HCT116 (cell line): ENCODE measurements around the gene KRTAP3-3. TPM values are rescaled to one million over a fixed set of nuclear protein-coding genes. Genes with fewer than 3 reads are reported as not detected.
"Not testable (repeated sequence)": the region's sequence is repeated elsewhere in the genome, so short reads cannot be mapped to it uniquely, and the experiment has no call there.

Experiments used
- ATAC-seq: fragments of 200-7000 bp; cut with Tn5 transposase; 2 replicates; pipeline ENCODE4 v1.9.1; 2020; ENCODE audit warnings: mild to moderate bottlenecking, moderate library complexity
- BruUV-seq: library from RNA; stranded (reverse); fragments of 400-500 nt; replicated peaks from 2 replicates; lab custom pipeline; 2021; lab: Mats Ljungman, UMichigan
- CTCF ChIA-PET: fragments of 300-600 bp; sonication (Branson Sonifier 250); formaldehyde crosslinking; loops from one replicate; lab custom pipeline; 2021; ENCODE audit warnings: antibody characterized with exemption; lab: Charles Lee
- POLR2A ChIA-PET: fragments of 300-600, 350-600 bp; sonication (Branson Sonifier 250); formaldehyde crosslinking; loops from one replicate; lab custom pipeline; 2021; ENCODE audit warnings: antibody characterized with exemption; lab: Charles Lee
- RAD21 ChIA-PET, 2 experiments: fragments of 300-600 bp; sonication (Branson Sonifier 250); formaldehyde crosslinking; loops; one replicate each; lab custom pipeline; 2023; ENCODE audit warnings: low total read pairs in 2 of 2; ENCODE audit not compliant: uncharacterized antibody in 2 of 2, unreplicated experiment in 2 of 2, low non-redundant PET in 1 of 2; lab: Charles Lee
- DNase-seq: peaks from one replicate; pipeline ENCODE4 v3.0.0-alpha.2; 2010; ENCODE audit warnings: low read depth, low spot score
- H2AFZ ChIP-seq: fragments of 200-600 bp; shearing (Covaris generic), sonication (generic); 2 replicates; pipeline ENCODE4 v1.6.1; 2017; ENCODE audit warnings: low read depth, mixed run types, mixed read lengths, antibody characterized with exemption, low read length; ENCODE audit not compliant: poor library complexity, severe bottlenecking
- H3K27ac ChIP-seq: 2 replicates; pipeline ENCODE4 v1.5.1; 2012; ENCODE audit warnings: low read depth, low read length
- H3K27me3 ChIP-seq: fragments of 200-600 bp; sonication (generic); 2 replicates; pipeline ENCODE4 v1.6.1; 2016; ENCODE audit warnings: mixed run types, low read length, mixed read lengths; ENCODE audit not compliant: insufficient read depth
- H3K36me3 ChIP-seq, 2 experiments: fragments of 200-500 bp in 1 of 2; fragments of 200-600 bp in 1 of 2; sonication (Bioruptor generic) in 1 of 2; sonication (generic) in 1 of 2; 2 replicates each; pipeline versions ENCODE4 v1.5.1 to v1.6.1; 2014 to 2016; ENCODE audit warnings: low read length in 2 of 2, inconsistent platforms in 1 of 2, mixed read lengths in 1 of 2, mixed run types in 1 of 2; ENCODE audit not compliant: insufficient read depth in 2 of 2, control insufficient read depth in 1 of 2
- H3K4me1 ChIP-seq, 2 experiments: fragments of 200-600 bp in 1 of 2; sonication (generic) in 1 of 2; 2 replicates each; pipeline versions ENCODE4 v1.5.1 to v1.6.1; 2012 to 2017; ENCODE audit warnings: low read length in 2 of 2, inconsistent platforms in 1 of 2, mild to moderate bottlenecking in 1 of 2, mixed read lengths in 1 of 2, mixed run types in 1 of 2, moderate library complexity in 1 of 2; ENCODE audit not compliant: insufficient read depth in 2 of 2, control insufficient read depth in 1 of 2
- H3K4me2 ChIP-seq: fragments of 200-600 bp; sonication (generic); 2 replicates; pipeline ENCODE4 v1.6.1; 2017; ENCODE audit warnings: mixed run types, low read length, mixed read lengths
- H3K4me3 ChIP-seq, 2 experiments: fragments of 200-600 bp in 1 of 2; sonication (generic) in 1 of 2; replicated peaks in 1 of 2; 2 replicates each; pipeline ENCODE4 v1.5.1; 2011 to 2016; ENCODE audit warnings: low read length in 2 of 2, control low read depth in 1 of 2, low read depth in 1 of 2, mild to moderate bottlenecking in 1 of 2, mixed read lengths in 1 of 2, mixed run types in 1 of 2
- H3K79me2 ChIP-seq: fragments of 200-600 bp; sonication (generic); 2 replicates; pipeline ENCODE4 v1.6.1; 2017; ENCODE audit warnings: mild to moderate bottlenecking, mixed run types, low read length, moderate library complexity, mixed read lengths; ENCODE audit not compliant: insufficient read depth
- H3K9ac ChIP-seq: fragments of 200-600 bp; sonication (generic); 2 replicates; pipeline ENCODE4 v1.6.1; 2016; ENCODE audit warnings: low read length, mixed read lengths
- H3K9me2 ChIP-seq: fragments of 200-600 bp; sonication (generic), shearing (Covaris generic); 2 replicates; pipeline ENCODE4 v1.6.1; 2017; ENCODE audit warnings: mixed run types, mild to moderate bottlenecking, moderate library complexity; ENCODE audit not compliant: insufficient read depth
- H3K9me3 ChIP-seq, 2 experiments: fragments of 200-500 bp in 1 of 2; fragments of 200-600 bp in 1 of 2; sonication (Bioruptor generic) in 1 of 2; sonication (generic) in 1 of 2; 2 replicates each; pipeline ENCODE4 v1.6.1; 2014 to 2017; ENCODE audit warnings: low read length in 2 of 2, mixed read lengths in 2 of 2, inconsistent platforms in 1 of 2, low read depth in 1 of 2, mild to moderate bottlenecking in 1 of 2, mixed run types in 1 of 2, moderate library complexity in 1 of 2; ENCODE audit not compliant: control insufficient read depth in 1 of 2, insufficient read depth in 1 of 2
- H4K20me1 ChIP-seq: fragments of 200-600 bp; sonication (generic), shearing (Covaris generic); 2 replicates; pipeline ENCODE4 v1.6.1; 2017; ENCODE audit warnings: mixed run types, mild to moderate bottlenecking, moderate library complexity; ENCODE audit not compliant: insufficient read depth
- CBX3 ChIP-seq: IDR thresholded peaks from 2 replicates; pipeline ENCODE4 v1.6.1; 2012; ENCODE audit warnings: low read depth
- EGR1 ChIP-seq: IDR thresholded peaks from 2 replicates; pipeline ENCODE4 v1.6.1; 2012; ENCODE audit warnings: low read depth
- EZH2 ChIP-seq: fragments of 200-600 bp; sonication (generic); IDR thresholded peaks from 2 replicates; pipeline ENCODE4 v1.6.1; 2017; ENCODE audit warnings: antibody characterized with exemption, mixed run types
- FOSL1 ChIP-seq: IDR thresholded peaks from 2 replicates; pipeline ENCODE4 v1.6.1; 2012; ENCODE audit warnings: low read depth
- JUND ChIP-seq: IDR thresholded peaks from 2 replicates; pipeline ENCODE4 v1.6.1; 2012
- POLR2A ChIP-seq: IDR thresholded peaks from 2 replicates; pipeline ENCODE4 v1.7.0; 2011; ENCODE audit warnings: borderline replicate concordance; ENCODE audit not compliant: insufficient read depth, insufficient read length; ENCODE audit errors: extremely low read depth
- POLR2AphosphoS5 ChIP-seq: IDR thresholded peaks from 2 replicates; pipeline ENCODE4 v1.6.1; 2011; ENCODE audit warnings: mild to moderate bottlenecking, low read depth, low read length, moderate library complexity
- ZNF274 ChIP-seq: fragments of 200-500 bp; sonication (Bioruptor generic); IDR thresholded peaks from 2 replicates; pipeline ENCODE4 v1.6.1; 2014; ENCODE audit warnings: mild to moderate bottlenecking, low read depth, low read length, inconsistent platforms
- intact Hi-C: fragments of 100-400 bp; cut with micrococcal nuclease; formaldehyde crosslinking; loops from 2 replicates; pipeline ENCODE4 v1.10.0; 2022
- total RNA-seq: library from RNA; stranded (reverse); gene quantifications from one replicate; pipeline ENCODE4 v1.2.1, GENCODE V29; 2021; ENCODE audit not compliant: unreplicated experiment
- TF ChIP-seq, protein P1 (sequence below), 3 experiments: fragments of 200-600 bp in 1 of 3; sonication (generic) in 1 of 3; IDR thresholded peaks in 2 of 3; conservative IDR thresholded peaks in 1 of 3; 2 replicates each; pipeline ENCODE4 v1.5.1; 2012 to 2017; ENCODE audit warnings: low read depth in 2 of 3, low read length in 2 of 3, antibody characterized with exemption in 1 of 3, borderline replicate concordance in 1 of 3, control low read depth in 1 of 3, mild to moderate bottlenecking in 1 of 3, mixed read lengths in 1 of 3, mixed run types in 1 of 3, moderate library complexity in 1 of 3; ENCODE audit not compliant: insufficient read depth in 1 of 3

The KRTAP3-3 gene
- total RNA-seq, 1 experiment from 2014 or later: not detected

GRCh38 chr17:41001795-41002194 is 7.8 kb upstream of the KRTAP3-3 start (continued):
- TF ChIP-seq, protein P1, sequence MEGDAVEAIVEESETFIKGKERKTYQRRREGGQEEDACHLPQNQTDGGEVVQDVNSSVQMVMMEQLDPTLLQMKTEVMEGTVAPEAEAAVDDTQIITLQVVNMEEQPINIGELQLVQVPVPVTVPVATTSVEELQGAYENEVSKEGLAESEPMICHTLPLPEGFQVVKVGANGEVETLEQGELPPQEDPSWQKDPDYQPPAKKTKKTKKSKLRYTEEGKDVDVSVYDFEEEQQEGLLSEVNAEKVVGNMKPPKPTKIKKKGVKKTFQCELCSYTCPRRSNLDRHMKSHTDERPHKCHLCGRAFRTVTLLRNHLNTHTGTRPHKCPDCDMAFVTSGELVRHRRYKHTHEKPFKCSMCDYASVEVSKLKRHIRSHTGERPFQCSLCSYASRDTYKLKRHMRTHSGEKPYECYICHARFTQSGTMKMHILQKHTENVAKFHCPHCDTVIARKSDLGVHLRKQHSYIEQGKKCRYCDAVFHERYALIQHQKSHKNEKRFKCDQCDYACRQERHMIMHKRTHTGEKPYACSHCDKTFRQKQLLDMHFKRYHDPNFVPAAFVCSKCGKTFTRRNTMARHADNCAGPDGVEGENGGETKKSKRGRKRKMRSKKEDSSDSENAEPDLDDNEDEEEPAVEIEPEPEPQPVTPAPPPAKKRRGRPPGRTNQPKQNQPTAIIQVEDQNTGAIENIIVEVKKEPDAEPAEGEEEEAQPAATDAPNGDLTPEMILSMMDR (IDR thresholded peaks at IDR 0.05 in 2 of 3, conservative IDR thresholded peaks at IDR 0.05 in 1 of 3; ENCODE audit: borderline replicate concordance in 1 of 3, insufficient read depth in 1 of 3, low read depth in 2 of 3, low read length in 2 of 3): no peak
- TF ChIP-seq CBX3 (no peak), ZNF274 (no peak), JUND (no peak), POLR2AphosphoS5 (no peak)

DNA sequence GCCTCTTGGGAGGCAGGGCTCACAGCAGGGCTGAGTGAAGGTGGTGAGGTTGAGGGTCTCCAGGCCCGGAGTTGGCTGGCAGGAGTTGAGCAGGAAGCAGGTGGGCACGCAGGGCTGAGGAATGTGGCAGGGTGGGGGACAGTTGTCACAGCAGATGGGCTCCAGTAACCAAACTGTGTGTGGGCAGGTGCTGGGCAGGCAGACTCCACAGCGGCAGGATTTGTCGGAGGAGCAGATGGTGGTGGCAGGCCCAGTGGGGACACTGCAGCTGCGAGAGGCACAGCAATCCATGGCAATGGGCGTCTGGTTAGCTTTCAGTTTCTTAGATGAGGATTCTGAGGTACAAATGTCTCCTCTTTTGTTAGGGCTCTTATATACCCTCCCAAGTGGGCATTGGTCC is 5.6 kb upstream of the KRTAP3-3 start, which contains the start of gene KRTAP3-2:
Gene KRTAP3-2, minus strand, starts transcription at position 344 of the 400 bp plus-strand sequence. Its CDS starts 53 bp downstream, at position 291.
- H3K79me2 ChIP-seq, H3K27me3 ChIP-seq, H3K9ac ChIP-seq, H3K36me3 ChIP-seq, H3K4me3 ChIP-seq, H3K9me2 ChIP-seq, RAD21 ChIA-PET, POLR2A ChIA-PET, CTCF ChIA-PET, H3K27ac ChIP-seq, H4K20me1 ChIP-seq, ATAC-seq, H3K4me2 ChIP-seq, intact Hi-C loops, H2AFZ ChIP-seq, DNase-seq, H3K9me3 ChIP-seq, BruUV-seq: not testable (repeated sequence)
- peaks cover 5 to 14% of the 10 kb centered on the region in 2 experiments for H3K4me1 ChIP-seq

DNA sequence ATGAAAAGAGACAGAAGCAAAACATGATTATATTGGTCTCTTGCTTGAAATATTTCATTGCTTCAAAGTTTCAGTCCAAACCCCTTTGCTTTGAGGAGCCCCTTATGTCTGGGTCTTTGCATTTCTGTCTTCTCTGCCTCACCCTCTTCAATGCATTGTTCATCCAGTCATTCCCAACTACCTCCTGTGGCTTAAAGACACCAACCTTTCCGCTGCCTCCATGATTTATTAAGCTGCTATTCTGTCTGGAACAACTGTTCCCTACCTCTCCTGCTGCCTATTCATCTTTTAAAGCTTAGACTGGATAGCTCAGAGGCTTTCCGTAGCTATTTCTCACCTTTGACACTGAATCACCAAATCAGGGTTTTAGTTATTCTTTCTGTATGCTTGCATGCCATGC is 3.4 kb upstream of the KRTAP3-3 start:
- no peaks in the 10 kb centered on the region for H3K79me2 ChIP-seq
- H3K27ac ChIP-seq: no peak overlapping the region
- BruUV-seq: no TSS peak
- RAD21 ChIA-PET: no interaction called here
- no peaks in the 10 kb centered on the region for H3K36me3 ChIP-seq
- no peak overlapping the region for H3K4me3 ChIP-seq
- H3K9me3 ChIP-seq: peaks cover 0 to 4% of the 10 kb centered on the region in 2 experiments; a peak in 1 of 4 replicates
- H3K9ac ChIP-seq: no peak overlapping the region
- ATAC-seq: no peak; the same call in 1 of the 2 replicates
- DNase-seq: no peak
- H3K4me1 ChIP-seq: peaks cover 5 to 18% of the 10 kb centered on the region in 2 experiments; a peak in 3 of 4 replicates
- peak overlapping the region; percentile 64 for H2AFZ ChIP-seq
- no peaks in the 10 kb centered on the region; the same call in 1 of the 2 replicates for H3K9me2 ChIP-seq
- TF ChIP-seq EGR1 (no peak), POLR2A (no peak), EZH2 (no peak), FOSL1 (no peak)
- CTCF ChIA-PET: no interaction called here
- intact Hi-C loops: no loop called here
- H4K20me1 ChIP-seq: no peaks in the 10 kb centered on the region
- POLR2A ChIA-PET: interaction anchor here (0.8 kb wide), 1 partner anchor 41 kb away, joined by 3 read pairs; no protein-coding TSS in a partner anchor
- 0 out of 2 replicates have a peak overlapping the region, but pooled peaks have one; percentile 22 for H3K4me2 ChIP-seq
- no peaks in the 10 kb centered on the region for H3K27me3 ChIP-seq
